Kidney glomerular epithelial cell (primary cell): ENCODE results near the gene CACFD1.

Experiments used
- DNase-seq: peaks from one replicate; lab custom pipeline; 2025; lab: John Stamatoyannopoulos, UW

The CACFD1 gene

GRCh38 chr9:133518200-133518599 is 58.4 kb downstream of the CACFD1 start:
- DNase-seq: no peak

- DNase-seq: no peak
Measured at GRCh38 chr9:133518706-133519449, 59.1 kb downstream of the CACFD1 start.

GRCh38 chr9:133519693-133520092 is 59.9 kb downstream of the CACFD1 start:
- no peak for DNase-seq

GRCh38 chr9:133520121-133520835 is 60.5 kb downstream of the CACFD1 start:
- DNase-seq: no peak
